Measurements from ENCODE around the gene NQO2. TPM values are rescaled to one million over a fixed set of nuclear protein-coding genes. Genes with fewer than 3 reads are reported as not detected.

NQO2 gene
- total RNA-seq, 1 experiment from 2014 or later, result 45.7 TPM

GRCh38 chr6:2970034-2970685 is 29.5 kb upstream of the NQO2 start:
- H3K27me3 ChIP-seq (ENCODE audit: control insufficient read depth, insufficient read depth, low read length), result no peaks in the 10 kb centered on the region
- TSS peak; percentile 79 for BruUV-seq (replicated peaks)
- H3K4me1 ChIP-seq (ENCODE audit: control insufficient read depth, insufficient read depth, low read length), result peaks cover 17% of the 10 kb centered on the region
- H3K4me3 ChIP-seq (ENCODE audit: low read depth in 2 of 2, low read length in 2 of 2), result peak overlapping the region; percentile 58 to 59
- H3K27ac ChIP-seq (ENCODE audit: low read length), result peak overlapping the region; percentile 82
- TF ChIP-seq POLR2AphosphoS5 (IDR thresholded peaks at IDR 0.05; ENCODE audit: low read depth, low read length) (no peak), REST (IDR thresholded peaks at IDR 0.05; ENCODE audit: insufficient read depth in 1 of 2, low read depth in 2 of 2, low read length in 1 of 2) (no peak), TCF7L2 (IDR thresholded peaks at IDR 0.05; ENCODE audit: low read depth, low read length) (no peak), CTCF (IDR thresholded peaks at IDR 0.05) (no peak), SIN3A (IDR thresholded peaks at IDR 0.05; ENCODE audit: borderline replicate concordance, insufficient read depth, low read depth, low read length) (no peak)
- ATAC-seq (no peak), DNase-seq (ENCODE audit: low read depth, low spot score) (no peak)
- no peaks in the 10 kb centered on the region for H3K9me3 ChIP-seq (ENCODE audit: control insufficient read depth, insufficient read depth, low read depth, low read length)
- ChIA-PET CTCF (no interaction called here), POLR2A (interaction anchor here (0.7 kb wide), 1 partner anchor 8 kb away, joined by 15 read pairs; no protein-coding TSS in a partner anchor)
- in situ Hi-C loops (cut with HindIII; ENCODE audit: low pct_unique_long_range_greater_than_20kb, low sequenced_read_pairs), result no loop called here
- no peaks in the 10 kb centered on the region for H3K36me3 ChIP-seq (ENCODE audit: control insufficient read depth, insufficient read depth, low read length)
- intact Hi-C loops (cut with micrococcal nuclease; ENCODE audit: unreplicated experiment), result no loop called here

GRCh38 chr6:2970753-2971419 is 28.8 kb upstream of the NQO2 start:
- ATAC-seq, result peak; percentile 92
- no peak for DNase-seq (ENCODE audit: low read depth, low spot score)
- no TSS peak for BruUV-seq (replicated peaks)
- Histone ChIP-seq H3K4me1 (ENCODE audit: control insufficient read depth, insufficient read depth, low read length) (peaks cover 17% of the 10 kb centered on the region), H3K27ac (ENCODE audit: low read length) (peak overlapping the region; percentile 82), H3K27me3 (ENCODE audit: control insufficient read depth, insufficient read depth, low read length) (no peaks in the 10 kb centered on the region), H3K4me3 (ENCODE audit: low read depth in 2 of 2, low read length in 2 of 2) (peak overlapping the region; percentile 58 to 59), H3K9me3 (ENCODE audit: control insufficient read depth, insufficient read depth, low read depth, low read length) (no peaks in the 10 kb centered on the region), H3K36me3 (ENCODE audit: control insufficient read depth, insufficient read depth, low read length) (no peaks in the 10 kb centered on the region)
- ChIA-PET POLR2A (interaction anchor here (0.7 to 1.2 kb wide), 2 partner anchors 9 to 20 kb away, joined by 6 to 15 read pairs; no protein-coding TSS in a partner anchor), CTCF (no interaction called here)
- intact Hi-C loops (cut with micrococcal nuclease; ENCODE audit: unreplicated experiment) (no loop called here), in situ Hi-C loops (cut with HindIII; ENCODE audit: low pct_unique_long_range_greater_than_20kb, low sequenced_read_pairs) (no loop called here)
- TF ChIP-seq TCF7L2 (IDR thresholded peaks at IDR 0.05; ENCODE audit: low read depth, low read length) (no peak), POLR2AphosphoS5 (IDR thresholded peaks at IDR 0.05; ENCODE audit: low read depth, low read length) (no peak), CTCF (IDR thresholded peaks at IDR 0.05) (no peak), REST (IDR thresholded peaks at IDR 0.05; ENCODE audit: insufficient read depth in 1 of 2, low read depth in 2 of 2, low read length in 1 of 2) (no peak), SIN3A (IDR thresholded peaks at IDR 0.05; ENCODE audit: borderline replicate concordance, insufficient read depth, low read depth, low read length) (no peak)

Data from Panc1 (cell line).